CD4-positive, alpha-beta T cell treated with Interleukin-6 at 100 ng/mL for 8 hours (primary cell): ENCODE measurements around the gene SAMM50.

ENCODE experiments used
- DNase-seq: peaks from one replicate; pipeline ENCODE4 v3.0.0-alpha.2; 2020; ENCODE audit warnings: mixed read lengths, low spot score

The SAMM50 gene

GRCh38 chr22:43945632-43946383, 9.4 kb upstream of the SAMM50 start:
- DNase-seq: peak; percentile 54

- no peak for DNase-seq
Observed at GRCh38 chr22:43946384-43946667, 8.9 kb upstream of the SAMM50 start.

GRCh38 chr22:43948836-43949406, 6.3 kb upstream of the SAMM50 start:
- DNase-seq: no peak

GRCh38 chr22:43951391-43951790, 3.9 kb upstream of the SAMM50 start:
- DNase-seq: no peak

GRCh38 chr22:43951966-43952365, 3.3 kb upstream of the SAMM50 start:
- no peak for DNase-seq

GRCh38 chr22:43953988-43954785, 1.1 kb upstream of the SAMM50 start:
- DNase-seq: no peak

GRCh38 chr22:43955883-43956782, 891 bp downstream of the SAMM50 start:
- no peak for DNase-seq

- DNase-seq: no peak
Observed at GRCh38 chr22:43956805-43957463, 1.7 kb downstream of the SAMM50 start.

- DNase-seq: no peak
Observed at GRCh38 chr22:43957871-43958270, 2.6 kb downstream of the SAMM50 start.

GRCh38 chr22:43964314-43964857, 9.1 kb downstream of the SAMM50 start:
- no peak for DNase-seq

- no peak for DNase-seq
Observed at GRCh38 chr22:43967069-43967468, 11.8 kb downstream of the SAMM50 start.

- no peak for DNase-seq
Observed at GRCh38 chr22:43968614-43969013, 13.4 kb downstream of the SAMM50 start.

- DNase-seq: no peak
Observed at GRCh38 chr22:43969021-43969878, 14.0 kb downstream of the SAMM50 start.

- no peak for DNase-seq
Observed at GRCh38 chr22:43969989-43970755, 14.9 kb downstream of the SAMM50 start.

GRCh38 chr22:43971112-43971511, 15.9 kb downstream of the SAMM50 start:
- DNase-seq: no peak

- DNase-seq: no peak
Observed at GRCh38 chr22:43972931-43973462, 17.8 kb downstream of the SAMM50 start.

GRCh38 chr22:43974028-43974545, 18.8 kb downstream of the SAMM50 start:
- no peak for DNase-seq

GRCh38 chr22:43975041-43975440, 19.8 kb downstream of the SAMM50 start:
- no peak for DNase-seq
